NCI-H2196 treated with DMSO at 0.1 percent for 48 hours (cell line): ENCODE measurements around the gene CDC5L.

Experiments used
- DNase-seq: peaks from one replicate; lab custom pipeline; 2025; ENCODE audit not compliant: unreplicated experiment; lab: John Stamatoyannopoulos, UW

Gene CDC5L

GRCh38 chr6:44495036-44495901 is 107.8 kb downstream of the CDC5L start:
- DNase-seq: no peak

GRCh38 chr6:44496665-44497369 is 109.3 kb downstream of the CDC5L start:
- DNase-seq: no peak

- no peak for DNase-seq
Observed at GRCh38 chr6:44497807-44498206, 110.3 kb downstream of the CDC5L start.

- no peak for DNase-seq
Observed at GRCh38 chr6:44498436-44498835, 110.9 kb downstream of the CDC5L start.

GRCh38 chr6:44499609-44500008 is 112.1 kb downstream of the CDC5L start:
- DNase-seq: no peak
